GM18520 (cell line): ENCODE data around the gene ANKS1B.
"Not testable (repeated sequence)": the region's sequence is repeated elsewhere in the genome, so short reads cannot be mapped to it uniquely, and the experiment has no call there.

Experiments
- ATAC-seq: cut with Tn5 transposase; IDR thresholded peaks from one replicate; pipeline ENCODE4 v1.9.1; 2021; ENCODE audit not compliant: unreplicated experiment

The ANKS1B gene

DNA sequence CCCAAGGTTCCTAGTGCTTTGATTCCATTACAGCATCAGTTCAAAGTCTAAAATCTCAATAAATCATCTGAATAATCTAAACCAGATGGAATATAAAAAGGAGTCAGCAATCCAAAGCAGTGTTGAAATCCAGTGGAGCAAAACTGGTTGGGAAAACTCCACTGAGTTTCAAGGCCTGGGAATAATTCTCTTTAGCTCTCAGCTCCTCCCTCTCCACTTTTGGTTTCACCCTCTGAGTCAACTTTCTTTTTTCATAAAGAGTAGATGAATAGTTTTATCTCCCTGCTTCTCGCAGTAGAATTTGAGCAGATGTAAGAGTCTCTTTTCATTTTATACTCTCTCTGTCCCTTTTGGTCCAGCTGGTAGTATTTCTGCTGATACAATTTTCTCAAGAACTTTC, 1001.1 kb downstream of the ANKS1B start:
- peak; percentile 48 for ATAC-seq

DNA sequence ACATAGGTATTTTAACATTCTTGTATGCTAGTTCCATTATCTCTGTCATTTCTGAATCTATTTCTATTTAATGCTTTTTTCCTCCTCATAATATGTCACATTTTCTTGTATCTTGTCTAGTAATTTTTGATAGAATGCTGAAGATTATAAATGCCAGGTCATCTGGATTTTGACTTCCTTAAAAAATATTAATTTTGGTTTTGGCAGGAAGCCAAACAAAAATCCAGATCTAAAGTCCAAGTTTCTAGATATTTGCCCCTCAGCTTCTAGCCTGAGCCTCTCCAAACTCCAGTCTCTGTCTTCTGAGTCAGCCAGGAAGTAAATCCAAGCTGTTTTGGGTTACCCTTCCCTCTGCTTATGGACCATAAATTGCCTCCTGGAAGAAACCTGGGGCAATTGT, 1004.2 kb downstream of the ANKS1B start:
- ATAC-seq: no peak

GRCh38 chr12:98977186-98977585, 1007.5 kb downstream of the ANKS1B start:
- no peak for ATAC-seq

- ATAC-seq: no peak
Measured at GRCh38 chr12:98974767-98975381, 1009.9 kb downstream of the ANKS1B start.

DNA sequence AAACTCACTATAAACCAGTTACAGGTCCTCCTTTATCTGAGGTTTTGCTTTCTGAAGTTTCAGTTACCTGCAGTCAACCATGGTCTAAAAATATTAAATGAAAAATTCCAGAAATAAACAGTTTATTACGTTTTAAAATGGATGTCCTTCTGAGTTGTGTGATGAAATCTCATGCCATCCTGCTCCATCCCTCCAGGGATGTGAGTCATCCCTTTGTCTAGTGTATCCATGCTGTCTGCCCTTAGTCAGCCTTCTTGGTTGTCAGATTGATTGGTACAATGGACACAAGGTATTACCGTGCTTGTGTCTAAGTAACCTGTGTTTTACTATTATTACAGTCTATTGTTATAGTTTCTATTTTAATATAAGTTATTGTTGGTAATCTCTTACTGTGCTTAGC, 1011.3 kb downstream of the ANKS1B start:
- no peak for ATAC-seq

DNA sequence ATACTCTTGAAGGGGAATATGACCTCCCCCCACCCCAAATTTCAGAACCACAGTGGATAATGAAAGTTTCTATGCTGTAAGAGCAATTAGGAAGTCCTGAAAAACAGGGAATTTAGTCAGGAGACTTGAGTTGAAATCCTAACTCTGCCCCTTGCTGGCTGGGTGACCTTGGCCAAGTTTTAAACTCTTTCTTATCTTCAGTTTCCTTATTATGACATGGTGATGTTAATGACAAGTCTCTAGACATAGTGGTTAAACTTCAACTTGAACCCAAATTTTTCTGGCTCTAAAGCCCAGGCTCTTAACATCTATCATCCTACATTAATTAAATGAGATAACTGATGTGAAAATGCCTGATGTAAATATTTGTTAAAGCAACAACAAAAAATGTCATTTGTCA, 1013.8 kb downstream of the ANKS1B start:
- no peak for ATAC-seq

DNA sequence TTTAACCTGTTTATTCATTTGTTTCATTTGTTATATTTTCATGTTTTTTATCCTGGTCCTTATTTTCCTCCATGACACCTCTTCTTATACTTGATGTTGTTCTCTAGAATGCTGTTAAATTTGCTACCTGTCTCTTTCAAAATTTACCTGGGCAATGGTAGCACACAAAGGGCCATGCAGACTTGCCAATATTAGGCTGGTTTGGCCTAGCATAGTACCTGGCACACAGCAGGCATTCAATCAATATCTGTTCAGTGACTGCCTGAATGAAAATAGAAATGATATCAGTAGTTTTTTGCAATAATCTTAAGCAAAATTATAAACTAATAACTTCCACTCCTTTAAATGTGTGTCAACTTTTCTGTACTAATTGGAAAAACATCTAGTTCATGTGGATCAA, 1014.5 kb downstream of the ANKS1B start:
- no peak for ATAC-seq

DNA sequence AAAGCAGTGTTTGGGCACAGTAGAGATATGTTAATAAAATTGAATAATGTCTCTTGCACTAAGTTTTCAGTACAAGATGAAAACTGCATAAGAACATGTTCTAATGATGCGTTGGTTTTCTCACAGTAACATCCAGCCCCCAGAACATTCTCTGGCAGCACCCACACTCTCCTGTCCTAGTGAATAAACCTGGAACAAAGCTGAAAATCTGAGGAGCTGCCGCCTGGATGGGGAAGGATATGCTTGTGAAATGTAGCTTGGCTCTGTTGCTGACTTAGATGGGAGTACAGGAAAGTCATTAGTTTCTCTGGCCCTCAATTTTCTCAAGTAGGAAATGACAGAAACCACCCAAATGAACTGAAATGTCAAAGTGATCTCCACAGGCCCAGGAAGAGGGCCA, 1015.8 kb downstream of the ANKS1B start:
- no peak for ATAC-seq

DNA sequence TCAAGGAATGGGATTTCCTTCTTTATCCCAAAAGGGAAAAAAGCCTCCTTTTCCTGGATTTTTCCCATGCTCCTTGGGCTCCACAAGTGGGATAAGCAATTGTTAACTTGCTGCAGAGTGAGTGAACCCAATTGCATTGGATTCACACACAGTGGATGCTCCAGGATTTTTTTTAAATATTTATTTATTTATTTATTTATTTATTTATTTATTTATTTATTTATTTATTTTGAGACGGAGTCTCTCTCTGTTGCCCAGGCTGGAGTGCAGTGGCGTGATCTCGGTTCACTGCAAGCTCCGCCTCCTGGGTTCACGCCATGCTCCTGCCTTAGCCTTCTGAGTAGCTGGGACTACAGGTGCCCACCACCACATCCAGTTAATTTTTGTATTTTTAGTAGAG, 1027.6 kb downstream of the ANKS1B start:
- not testable (repeated sequence) for ATAC-seq

DNA sequence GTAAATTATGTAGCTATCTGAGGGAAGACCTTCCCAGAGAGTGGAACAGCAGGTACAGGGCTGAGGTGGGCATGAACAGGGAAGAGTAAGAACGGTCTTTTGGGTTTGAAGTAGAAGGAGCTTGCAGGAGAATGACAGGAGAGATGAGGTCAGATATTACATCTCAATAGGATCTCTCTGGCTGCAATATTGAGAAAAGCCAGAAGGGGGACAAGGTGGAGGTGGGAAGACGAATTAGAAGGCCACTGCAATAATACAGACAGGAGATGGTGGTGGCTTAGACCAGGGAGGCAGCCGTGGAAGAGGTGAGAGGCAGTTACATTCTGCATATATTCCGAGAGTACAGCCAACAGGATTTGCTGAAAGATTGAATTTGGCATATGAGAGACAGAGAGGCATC, 1029.5 kb downstream of the ANKS1B start:
- peak; percentile 67 for ATAC-seq

GRCh38 chr12:98954506-98954905, 1030.2 kb downstream of the ANKS1B start:
- no peak for ATAC-seq

GRCh38 chr12:98951406-98951805, 1033.3 kb downstream of the ANKS1B start:
- ATAC-seq: no peak

DNA sequence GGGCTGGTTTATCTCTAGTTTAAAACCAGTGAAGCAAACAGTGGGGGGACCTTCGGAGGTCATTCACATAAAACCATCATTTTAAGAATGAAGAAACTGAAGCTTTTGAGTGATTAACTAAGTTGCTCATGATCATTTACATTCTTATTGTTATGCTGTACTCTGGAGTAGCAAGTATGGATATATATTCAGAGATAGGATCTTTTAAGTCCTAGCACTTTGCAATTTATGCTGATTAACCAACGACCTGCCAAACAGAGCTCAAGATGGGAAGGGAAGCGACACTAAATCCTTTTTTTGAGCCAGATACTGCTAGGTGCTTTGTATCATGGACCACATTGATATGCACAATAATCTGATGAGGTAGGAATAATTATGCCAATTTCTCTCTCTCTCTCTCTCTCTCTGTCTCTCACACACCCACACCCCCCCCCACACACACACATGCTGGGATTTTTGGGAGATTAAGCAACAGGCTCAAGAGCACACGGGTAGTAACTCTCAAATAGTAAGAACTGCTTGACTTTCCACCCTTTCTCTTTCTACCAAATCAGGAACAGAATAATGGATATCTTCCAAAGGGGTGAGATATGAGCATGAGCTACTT, 1036.3 kb downstream of the ANKS1B start:
- no peak for ATAC-seq

GRCh38 chr12:98945864-98946263, 1038.9 kb downstream of the ANKS1B start:
- ATAC-seq: no peak

DNA sequence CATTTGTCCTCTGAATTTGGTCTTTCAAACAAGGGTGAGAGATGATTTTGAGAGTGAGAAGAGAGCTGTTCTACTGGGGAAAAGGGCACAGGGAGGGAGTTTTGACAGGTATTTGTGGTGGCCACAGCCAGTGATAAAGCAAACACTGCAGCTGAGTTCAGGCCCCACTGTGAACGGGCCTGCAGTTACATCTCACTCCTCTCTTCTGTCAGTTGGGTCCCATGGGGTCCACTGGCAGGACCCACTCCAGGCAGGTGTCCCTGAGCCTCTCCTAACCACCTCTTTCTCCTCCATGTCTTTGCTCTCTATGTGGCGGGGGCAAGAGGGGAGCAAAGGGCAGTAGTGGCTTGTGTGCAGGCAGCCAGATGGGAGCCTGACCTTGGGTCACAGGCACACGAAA, 1044.8 kb downstream of the ANKS1B start:
- ATAC-seq: no peak

DNA sequence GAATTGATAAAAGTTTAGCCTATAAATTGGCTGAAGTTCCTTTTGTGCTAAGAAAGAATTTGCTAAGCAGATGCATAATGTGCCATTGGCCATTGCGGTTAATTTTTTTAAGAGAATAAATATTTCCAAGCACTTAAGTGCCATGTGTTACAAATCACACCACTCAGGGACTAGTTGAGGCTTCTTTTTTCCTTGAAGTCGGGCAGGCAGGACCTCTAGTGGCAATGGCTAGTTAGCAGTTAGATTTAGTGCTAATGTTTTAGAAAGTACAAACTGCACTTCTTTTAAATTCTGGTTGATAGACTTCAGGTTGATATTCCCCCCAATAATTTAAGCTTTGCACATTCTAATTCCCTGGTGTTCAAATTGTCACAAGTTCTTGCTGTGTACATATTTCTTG, 1045.4 kb downstream of the ANKS1B start:
- ATAC-seq: no peak

DNA sequence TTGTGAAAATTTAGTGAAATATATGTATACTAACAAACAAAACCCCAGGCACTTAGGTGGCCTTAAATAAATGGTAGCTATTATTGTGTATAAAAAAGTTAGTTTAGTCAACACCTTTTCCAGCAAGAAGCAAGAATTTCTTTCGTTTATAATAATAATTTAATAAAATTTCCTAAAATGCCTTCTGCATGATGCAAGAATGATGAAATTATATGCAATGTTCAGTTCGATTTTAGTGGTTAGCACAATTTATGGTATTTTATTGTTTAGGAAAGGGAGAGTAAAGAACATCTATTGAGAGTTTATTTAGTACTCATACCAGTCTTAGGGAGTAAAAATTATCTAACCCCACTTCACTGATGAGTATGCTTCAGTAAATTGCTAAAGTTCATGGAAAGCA, 1048.9 kb downstream of the ANKS1B start:
- no peak for ATAC-seq

DNA sequence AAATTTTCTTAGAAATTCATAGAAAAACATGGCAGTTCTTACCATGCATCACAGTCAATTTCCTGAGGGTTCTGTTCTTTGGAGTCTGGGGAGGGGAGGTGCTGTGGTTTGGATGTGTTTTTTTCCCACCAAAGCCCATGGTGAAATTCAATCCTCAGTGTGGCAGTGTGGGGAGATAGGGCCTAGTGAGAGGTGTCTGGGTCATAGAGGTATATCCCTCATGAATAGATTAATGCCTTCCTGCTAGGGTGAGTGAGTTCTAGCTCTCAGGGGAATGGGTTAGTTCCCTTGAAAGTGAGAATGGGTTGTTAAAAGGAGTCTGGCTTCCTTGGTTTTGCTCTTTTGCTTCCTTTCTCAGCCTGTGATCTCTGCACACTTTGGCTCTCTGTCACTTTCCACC, 1061.9 kb downstream of the ANKS1B start:
- no peak for ATAC-seq

DNA sequence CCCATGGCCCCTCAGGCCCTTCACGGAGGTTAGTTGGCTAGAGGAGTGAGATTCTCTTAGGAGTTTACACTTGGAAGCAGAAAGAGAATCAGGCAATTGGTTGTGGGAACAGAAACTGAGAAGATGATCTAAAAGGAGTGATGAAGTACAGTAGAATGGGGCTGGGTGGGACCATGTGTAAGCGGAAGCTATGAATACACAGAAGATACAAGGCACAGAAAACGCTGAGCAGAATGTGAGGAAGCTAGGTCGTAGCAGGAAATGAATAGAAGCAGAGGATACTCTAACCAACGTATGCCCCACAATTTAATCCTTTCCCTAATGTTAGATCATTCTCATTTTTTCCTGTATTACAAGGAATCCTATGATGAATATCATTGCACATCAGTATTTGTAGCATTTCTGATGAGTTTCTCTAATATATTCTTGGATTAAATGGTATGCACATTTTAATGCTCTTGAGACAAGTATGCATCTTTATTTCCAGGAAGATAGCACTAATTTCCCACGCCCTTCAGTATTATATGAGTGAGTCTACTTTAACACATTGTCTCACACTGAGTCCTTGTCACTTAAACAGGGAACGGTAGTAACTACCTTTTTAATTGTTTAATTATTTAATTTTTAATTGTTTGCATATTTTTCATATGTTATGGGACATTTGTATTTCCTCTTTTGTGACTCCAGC, 1066.4 kb downstream of the ANKS1B start:
- ATAC-seq: no peak

DNA sequence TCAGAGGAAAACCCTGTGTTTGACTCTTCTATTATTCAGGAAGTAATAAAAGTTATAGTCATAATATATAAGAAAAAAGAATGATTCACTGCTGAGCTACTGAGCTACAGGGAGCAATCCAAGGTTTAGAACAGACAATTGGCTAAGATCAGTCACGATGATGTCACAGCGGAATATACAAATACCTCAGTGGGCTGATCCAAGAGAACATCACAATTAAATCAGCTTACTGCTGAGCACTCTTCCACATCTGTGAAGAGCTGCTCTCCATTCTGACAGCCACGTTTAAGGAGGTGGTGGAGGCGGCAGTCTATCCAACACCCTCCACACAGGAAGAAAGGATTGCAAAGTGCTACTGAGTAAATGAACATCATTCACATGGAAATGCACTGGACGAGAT, 1068.6 kb downstream of the ANKS1B start:
- ATAC-seq: no peak

- ATAC-seq: no peak
Measured at GRCh38 chr12:98912401-98912974, 1072.2 kb downstream of the ANKS1B start.

- ATAC-seq: no peak
Measured at GRCh38 chr12:98911396-98911795, 1073.3 kb downstream of the ANKS1B start.
